HCT116 (cell line): ENCODE measurements around the gene SULT1B1. TPM values are rescaled to one million over a fixed set of nuclear protein-coding genes. Genes with fewer than 3 reads are reported as not detected.

Experiments
- ATAC-seq: fragments of 200-7000 bp; cut with Tn5 transposase; 2 replicates; pipeline ENCODE4 v1.9.1; 2020; ENCODE audit warnings: mild to moderate bottlenecking, moderate library complexity
- BruUV-seq: library from RNA; stranded (reverse); fragments of 400-500 nt; replicated peaks from 2 replicates; lab custom pipeline; 2021; lab: Mats Ljungman, UMichigan
- CTCF ChIA-PET: fragments of 300-600 bp; sonication (Branson Sonifier 250); formaldehyde crosslinking; loops from one replicate; lab custom pipeline; 2021; ENCODE audit warnings: antibody characterized with exemption; lab: Charles Lee
- POLR2A ChIA-PET: fragments of 300-600, 350-600 bp; sonication (Branson Sonifier 250); formaldehyde crosslinking; loops from one replicate; lab custom pipeline; 2021; ENCODE audit warnings: antibody characterized with exemption; lab: Charles Lee
- RAD21 ChIA-PET, 2 experiments: fragments of 300-600 bp; sonication (Branson Sonifier 250); formaldehyde crosslinking; loops; one replicate each; lab custom pipeline; 2023; ENCODE audit warnings: low total read pairs in 2 of 2; ENCODE audit not compliant: uncharacterized antibody in 2 of 2, unreplicated experiment in 2 of 2, low non-redundant PET in 1 of 2; lab: Charles Lee
- DNase-seq: peaks from one replicate; pipeline ENCODE4 v3.0.0-alpha.2; 2010; ENCODE audit warnings: low read depth, low spot score
- H2AFZ ChIP-seq: fragments of 200-600 bp; shearing (Covaris generic), sonication (generic); 2 replicates; pipeline ENCODE4 v1.6.1; 2017; ENCODE audit warnings: low read depth, mixed run types, mixed read lengths, antibody characterized with exemption, low read length; ENCODE audit not compliant: poor library complexity, severe bottlenecking
- H3K27ac ChIP-seq: 2 replicates; pipeline ENCODE4 v1.5.1; 2012; ENCODE audit warnings: low read depth, low read length
- H3K27me3 ChIP-seq: fragments of 200-600 bp; sonication (generic); 2 replicates; pipeline ENCODE4 v1.6.1; 2016; ENCODE audit warnings: mixed run types, low read length, mixed read lengths; ENCODE audit not compliant: insufficient read depth
- H3K36me3 ChIP-seq, 2 experiments: fragments of 200-500 bp in 1 of 2; fragments of 200-600 bp in 1 of 2; sonication (Bioruptor generic) in 1 of 2; sonication (generic) in 1 of 2; 2 replicates each; pipeline versions ENCODE4 v1.5.1 to v1.6.1; 2014 to 2016; ENCODE audit warnings: low read length in 2 of 2, inconsistent platforms in 1 of 2, mixed read lengths in 1 of 2, mixed run types in 1 of 2; ENCODE audit not compliant: insufficient read depth in 2 of 2, control insufficient read depth in 1 of 2
- H3K4me1 ChIP-seq, 2 experiments: fragments of 200-600 bp in 1 of 2; sonication (generic) in 1 of 2; 2 replicates each; pipeline versions ENCODE4 v1.5.1 to v1.6.1; 2012 to 2017; ENCODE audit warnings: low read length in 2 of 2, inconsistent platforms in 1 of 2, mild to moderate bottlenecking in 1 of 2, mixed read lengths in 1 of 2, mixed run types in 1 of 2, moderate library complexity in 1 of 2; ENCODE audit not compliant: insufficient read depth in 2 of 2, control insufficient read depth in 1 of 2
- H3K4me2 ChIP-seq: fragments of 200-600 bp; sonication (generic); 2 replicates; pipeline ENCODE4 v1.6.1; 2017; ENCODE audit warnings: mixed run types, low read length, mixed read lengths
- H3K4me3 ChIP-seq, 2 experiments: fragments of 200-600 bp in 1 of 2; sonication (generic) in 1 of 2; replicated peaks in 1 of 2; 2 replicates each; pipeline ENCODE4 v1.5.1; 2011 to 2016; ENCODE audit warnings: low read length in 2 of 2, control low read depth in 1 of 2, low read depth in 1 of 2, mild to moderate bottlenecking in 1 of 2, mixed read lengths in 1 of 2, mixed run types in 1 of 2
- H3K79me2 ChIP-seq: fragments of 200-600 bp; sonication (generic); 2 replicates; pipeline ENCODE4 v1.6.1; 2017; ENCODE audit warnings: mild to moderate bottlenecking, mixed run types, low read length, moderate library complexity, mixed read lengths; ENCODE audit not compliant: insufficient read depth
- H3K9ac ChIP-seq: fragments of 200-600 bp; sonication (generic); 2 replicates; pipeline ENCODE4 v1.6.1; 2016; ENCODE audit warnings: low read length, mixed read lengths
- H3K9me2 ChIP-seq: fragments of 200-600 bp; sonication (generic), shearing (Covaris generic); 2 replicates; pipeline ENCODE4 v1.6.1; 2017; ENCODE audit warnings: mixed run types, mild to moderate bottlenecking, moderate library complexity; ENCODE audit not compliant: insufficient read depth
- H3K9me3 ChIP-seq, 2 experiments: fragments of 200-500 bp in 1 of 2; fragments of 200-600 bp in 1 of 2; sonication (Bioruptor generic) in 1 of 2; sonication (generic) in 1 of 2; 2 replicates each; pipeline ENCODE4 v1.6.1; 2014 to 2017; ENCODE audit warnings: low read length in 2 of 2, mixed read lengths in 2 of 2, inconsistent platforms in 1 of 2, low read depth in 1 of 2, mild to moderate bottlenecking in 1 of 2, mixed run types in 1 of 2, moderate library complexity in 1 of 2; ENCODE audit not compliant: control insufficient read depth in 1 of 2, insufficient read depth in 1 of 2
- H4K20me1 ChIP-seq: fragments of 200-600 bp; sonication (generic), shearing (Covaris generic); 2 replicates; pipeline ENCODE4 v1.6.1; 2017; ENCODE audit warnings: mixed run types, mild to moderate bottlenecking, moderate library complexity; ENCODE audit not compliant: insufficient read depth
- CBX3 ChIP-seq: IDR thresholded peaks from 2 replicates; pipeline ENCODE4 v1.6.1; 2012; ENCODE audit warnings: low read depth
- CEBPB ChIP-seq: IDR thresholded peaks from 2 replicates; pipeline ENCODE4 v1.6.1; 2012; ENCODE audit warnings: low read depth
- EGR1 ChIP-seq: IDR thresholded peaks from 2 replicates; pipeline ENCODE4 v1.6.1; 2012; ENCODE audit warnings: low read depth
- EZH2phosphoT487 ChIP-seq: fragments of 200-600 bp; IDR thresholded peaks from 2 replicates; pipeline ENCODE4 v1.6.1; 2018; ENCODE audit warnings: antibody characterized with exemption, borderline replicate concordance
- JUND ChIP-seq: IDR thresholded peaks from 2 replicates; pipeline ENCODE4 v1.6.1; 2012
- RAD21 ChIP-seq: IDR thresholded peaks from 2 replicates; pipeline ENCODE4 v1.6.1; 2012; ENCODE audit warnings: low read depth, mild to moderate bottlenecking
- SIN3A ChIP-seq: IDR thresholded peaks from 2 replicates; pipeline ENCODE4 v1.6.1; 2012; ENCODE audit warnings: low read depth
- SP1 ChIP-seq: IDR thresholded peaks from 2 replicates; pipeline ENCODE4 v1.6.1; 2012; ENCODE audit warnings: low read depth
- YY1 ChIP-seq: IDR thresholded peaks from 2 replicates; pipeline ENCODE4 v1.6.1; 2011; ENCODE audit warnings: low read length, low read depth, moderate library complexity, mild to moderate bottlenecking; ENCODE audit not compliant: insufficient replicate concordance; ENCODE audit errors: extremely low read depth
- ZFX ChIP-seq: fragments of 450-650 bp; IDR thresholded peaks from 2 replicates; pipeline ENCODE4 v1.6.1; 2017
- ZNF274 ChIP-seq: fragments of 200-500 bp; sonication (Bioruptor generic); IDR thresholded peaks from 2 replicates; pipeline ENCODE4 v1.6.1; 2014; ENCODE audit warnings: mild to moderate bottlenecking, low read depth, low read length, inconsistent platforms
- intact Hi-C: fragments of 100-400 bp; cut with micrococcal nuclease; formaldehyde crosslinking; loops from 2 replicates; pipeline ENCODE4 v1.10.0; 2022
- total RNA-seq: library from RNA; stranded (reverse); gene quantifications from one replicate; pipeline ENCODE4 v1.2.1, GENCODE V29; 2021; ENCODE audit not compliant: unreplicated experiment
- TF ChIP-seq, protein P1 (sequence below): IDR thresholded peaks from 2 replicates; pipeline ENCODE4 v1.6.1; 2011; ENCODE audit warnings: mild to moderate bottlenecking, low read length, moderate library complexity; ENCODE audit not compliant: insufficient replicate concordance; ENCODE audit errors: extremely low read depth
- TF ChIP-seq, protein P2 (sequence below): IDR thresholded peaks from 2 replicates; pipeline ENCODE4 v1.6.1; 2012

SULT1B1 gene
- total RNA-seq, 1 experiment from 2014 or later, result 0.10 TPM

DNA sequence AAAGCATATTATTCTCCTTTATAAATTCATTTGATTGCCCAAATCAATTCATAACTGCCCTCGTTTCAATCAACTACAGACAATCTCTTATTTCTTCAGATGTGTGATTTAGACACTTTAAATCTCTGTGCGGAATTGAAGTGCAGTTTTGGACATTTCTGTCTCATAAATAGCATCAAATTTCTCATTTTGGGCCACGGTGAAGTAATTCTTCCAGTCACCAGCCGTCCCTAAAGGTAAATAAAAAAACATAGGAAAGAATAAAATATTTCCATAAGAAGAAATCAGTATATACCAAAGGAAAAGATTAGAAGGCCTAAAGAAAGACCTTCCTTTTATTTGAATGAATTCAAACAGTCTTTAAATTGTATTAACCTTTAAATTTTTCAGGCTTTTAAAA is 33.4 kb downstream of the SULT1B1 start:
- Histone ChIP-seq H3K9me3 (no peaks in the 10 kb centered on the region), H3K79me2 (no peaks in the 10 kb centered on the region), H3K27me3 (no peaks in the 10 kb centered on the region), H4K20me1 (no peaks in the 10 kb centered on the region), H3K4me1 (no peaks in the 10 kb centered on the region), H3K9me2 (no peaks in the 10 kb centered on the region), H3K4me2 (no peak overlapping the region), H3K9ac (no peak overlapping the region), H3K36me3 (no peaks in the 10 kb centered on the region), H3K4me3 (no peak overlapping the region), H2AFZ (no peak overlapping the region), H3K27ac (no peak overlapping the region)
- ATAC-seq, result no peak
- BruUV-seq, result no TSS peak
- intact Hi-C loops, result no loop called here
- no peak for DNase-seq
- ChIA-PET POLR2A (no interaction called here), RAD21 (no interaction called here), CTCF (no interaction called here)
- TF ChIP-seq CEBPB (no peak), EGR1 (no peak), SP1 (no peak), SIN3A (no peak), CBX3 (no peak), JUND (no peak), ZNF274 (no peak), RAD21 (no peak), EZH2phosphoT487 (no peak), YY1 (no peak), ZFX (no peak)
- TF ChIP-seq, protein P1, sequence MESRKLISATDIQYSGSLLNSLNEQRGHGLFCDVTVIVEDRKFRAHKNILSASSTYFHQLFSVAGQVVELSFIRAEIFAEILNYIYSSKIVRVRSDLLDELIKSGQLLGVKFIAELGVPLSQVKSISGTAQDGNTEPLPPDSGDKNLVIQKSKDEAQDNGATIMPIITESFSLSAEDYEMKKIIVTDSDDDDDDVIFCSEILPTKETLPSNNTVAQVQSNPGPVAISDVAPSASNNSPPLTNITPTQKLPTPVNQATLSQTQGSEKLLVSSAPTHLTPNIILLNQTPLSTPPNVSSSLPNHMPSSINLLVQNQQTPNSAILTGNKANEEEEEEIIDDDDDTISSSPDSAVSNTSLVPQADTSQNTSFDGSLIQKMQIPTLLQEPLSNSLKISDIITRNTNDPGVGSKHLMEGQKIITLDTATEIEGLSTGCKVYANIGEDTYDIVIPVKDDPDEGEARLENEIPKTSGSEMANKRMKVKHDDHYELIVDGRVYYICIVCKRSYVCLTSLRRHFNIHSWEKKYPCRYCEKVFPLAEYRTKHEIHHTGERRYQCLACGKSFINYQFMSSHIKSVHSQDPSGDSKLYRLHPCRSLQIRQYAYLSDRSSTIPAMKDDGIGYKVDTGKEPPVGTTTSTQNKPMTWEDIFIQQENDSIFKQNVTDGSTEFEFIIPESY, result no peak
- TF ChIP-seq, protein P2, sequence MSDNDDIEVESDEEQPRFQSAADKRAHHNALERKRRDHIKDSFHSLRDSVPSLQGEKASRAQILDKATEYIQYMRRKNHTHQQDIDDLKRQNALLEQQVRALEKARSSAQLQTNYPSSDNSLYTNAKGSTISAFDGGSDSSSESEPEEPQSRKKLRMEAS, result no peak
